ENCODE data around the gene FEM1A.
"Not testable (repeated sequence)": the region's sequence is repeated elsewhere in the genome, so short reads cannot be mapped to it uniquely, and the experiment has no call there.

The FEM1A gene

GRCh38 chr19:4843647-4843965, 52.1 kb downstream of the FEM1A start:
- no peak for FAIRE-seq
- DNase-seq (ENCODE audit: extremely low spot score, insufficient read length, low read depth), result no peak

GRCh38 chr19:4844348-4845179, 53.0 kb downstream of the FEM1A start:
- DNase-seq (ENCODE audit: extremely low spot score, insufficient read length, low read depth), result no peak
- FAIRE-seq, result peak; percentile 84

- FAIRE-seq; DNase-seq (ENCODE audit: extremely low spot score, insufficient read length, low read depth): not testable (repeated sequence)
Observed at GRCh38 chr19:4845975-4846374, 54.4 kb downstream of the FEM1A start.

- no peak for FAIRE-seq
- no peak for DNase-seq (ENCODE audit: extremely low spot score, insufficient read length, low read depth)
Observed at GRCh38 chr19:4847190-4847973, 55.8 kb downstream of the FEM1A start.

GRCh38 chr19:4849019-4849418, 57.5 kb downstream of the FEM1A start:
- FAIRE-seq, result no peak
- DNase-seq (ENCODE audit: extremely low spot score, insufficient read length, low read depth), result no peak
